ENCODE data around the gene MALRD1.

Gene MALRD1

GRCh38 chr10:19658622-19659233, 610.1 kb downstream of the MALRD1 start:
- ATAC-seq: no peak

GRCh38 chr10:19659920-19660655, 611.5 kb downstream of the MALRD1 start:
- no peak for ATAC-seq

DNA sequence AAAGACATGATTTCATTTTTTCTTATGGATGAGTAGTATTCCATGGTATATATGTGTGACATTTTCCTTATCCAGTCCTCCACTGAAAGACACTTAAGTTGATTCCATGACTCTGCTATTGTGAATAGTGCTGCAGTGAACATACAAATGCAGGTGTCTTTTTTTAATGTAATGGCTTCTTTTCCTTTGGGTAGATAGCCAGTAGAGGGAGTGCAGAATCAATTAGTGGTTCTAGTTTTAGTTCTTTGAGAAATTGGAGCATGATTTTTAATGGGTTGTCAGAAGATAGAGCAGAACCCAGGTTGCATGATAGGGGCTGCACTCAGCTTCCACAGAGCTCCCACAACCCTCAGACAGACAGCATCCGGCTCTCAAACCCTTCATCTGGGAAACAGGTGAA, 614.7 kb downstream of the MALRD1 start:
- ATAC-seq: no peak

DNA sequence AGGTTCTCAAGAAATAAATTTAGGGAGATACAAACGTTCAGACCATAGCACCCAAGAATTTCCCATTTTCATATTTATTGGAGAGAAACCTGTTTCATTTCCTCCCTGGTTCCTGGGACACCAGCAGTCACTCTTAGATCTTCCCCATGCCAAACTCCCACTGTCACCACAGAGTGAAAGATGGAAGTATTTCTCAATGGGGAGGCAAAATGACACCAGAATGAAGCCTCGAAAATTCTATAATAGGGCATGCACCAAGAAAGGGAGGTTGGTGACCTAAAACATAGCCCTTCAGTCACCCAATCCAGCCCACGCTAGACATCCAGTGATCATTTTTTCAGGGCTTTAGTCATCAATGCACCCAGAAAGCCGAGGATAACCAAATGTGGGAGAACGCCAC, 619.5 kb downstream of the MALRD1 start:
- ATAC-seq: no peak

GRCh38 chr10:19676063-19676462, 627.5 kb downstream of the MALRD1 start:
- no peak for ATAC-seq

DNA sequence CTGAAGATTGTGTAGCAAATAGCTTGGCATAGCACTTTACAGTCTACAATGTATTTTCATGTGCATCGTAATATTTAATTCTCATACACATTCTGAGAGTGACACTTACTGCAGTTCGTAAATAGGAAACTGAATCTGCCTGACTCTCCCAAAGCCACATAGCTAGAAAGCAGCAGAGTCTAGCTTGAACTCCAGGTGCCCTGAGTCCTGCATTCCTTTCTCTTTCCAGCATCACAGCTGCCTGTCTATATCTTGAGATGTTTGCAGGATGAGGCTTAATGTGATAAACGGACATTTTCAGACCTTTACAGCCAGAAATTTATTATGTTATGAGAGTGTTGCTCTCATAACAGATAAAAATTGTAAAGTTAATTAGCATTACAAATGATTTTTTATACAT, 634.8 kb downstream of the MALRD1 start:
- no peak for ATAC-seq

GRCh38 chr10:19683960-19684359, 635.4 kb downstream of the MALRD1 start:
- ATAC-seq: no peak

GRCh38 chr10:19688344-19688743, 639.7 kb downstream of the MALRD1 start:
- no peak for ATAC-seq

DNA sequence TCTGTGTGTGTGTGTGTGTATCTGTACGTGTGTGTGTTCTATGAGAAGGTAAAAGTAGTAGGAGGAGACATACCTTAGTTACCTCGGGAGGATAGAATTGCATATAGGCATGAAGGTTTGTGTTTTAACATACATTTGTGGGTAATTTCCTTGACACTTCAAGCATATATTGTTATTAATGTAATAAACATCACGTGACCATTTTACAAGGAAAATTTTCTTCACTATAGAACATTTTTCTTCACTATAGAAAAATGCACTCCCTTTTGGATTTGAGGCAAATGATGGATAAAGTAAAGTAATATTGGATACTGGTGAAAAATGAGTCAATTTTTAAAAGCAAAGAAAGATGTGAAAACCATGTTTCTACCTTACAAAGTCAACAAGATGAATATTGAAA, 640.6 kb downstream of the MALRD1 start:
- no peak for ATAC-seq

- ATAC-seq: no peak
These were observed 650.7 kb downstream of the MALRD1 start for GRCh38 chr10:19699299-19699698.

- no peak for ATAC-seq
These were observed 652.9 kb downstream of the MALRD1 start for GRCh38 chr10:19701427-19702052.

DNA sequence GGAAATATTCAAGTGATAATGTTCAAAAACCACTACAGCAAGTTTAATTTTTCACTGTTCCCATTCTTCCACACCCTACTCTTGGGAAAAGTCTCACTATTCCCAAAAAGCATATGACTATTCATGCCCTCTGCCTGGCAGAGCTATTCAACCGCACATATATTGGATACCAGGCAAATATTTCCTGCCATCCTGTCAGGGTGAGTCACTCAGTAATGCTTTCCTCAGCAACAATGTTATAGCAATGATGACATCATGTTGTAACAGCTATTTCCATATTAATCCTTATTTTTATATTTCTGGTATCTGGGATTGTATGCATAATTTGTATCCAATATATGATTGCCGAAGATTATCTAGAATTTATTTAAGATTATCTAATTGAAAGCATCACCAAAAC, 653.6 kb downstream of the MALRD1 start:
- ATAC-seq: no peak

- no peak for ATAC-seq
These were observed 655.9 kb downstream of the MALRD1 start for GRCh38 chr10:19704544-19704943.

DNA sequence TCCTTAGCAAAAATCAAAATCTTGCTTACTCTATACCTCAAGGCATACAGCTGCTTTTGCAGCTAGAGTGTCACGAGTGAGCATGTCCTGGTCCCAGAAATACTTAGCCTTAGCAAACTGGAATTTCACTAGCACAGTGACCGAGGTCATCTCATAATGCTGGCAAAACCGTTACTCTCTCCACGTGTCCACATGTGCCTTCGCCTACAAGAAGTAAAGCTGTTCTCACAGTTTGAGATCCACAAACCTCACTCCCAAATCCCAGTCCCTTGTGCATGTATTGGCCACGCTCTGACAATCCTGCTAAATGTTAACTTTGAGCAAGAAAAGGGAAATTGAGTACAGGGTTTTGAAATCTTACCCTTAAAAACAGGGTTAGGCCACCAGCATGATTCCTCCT, 656.6 kb downstream of the MALRD1 start:
- ATAC-seq: no peak

GRCh38 chr10:19706904-19707303, 658.3 kb downstream of the MALRD1 start:
- no peak for ATAC-seq

DNA sequence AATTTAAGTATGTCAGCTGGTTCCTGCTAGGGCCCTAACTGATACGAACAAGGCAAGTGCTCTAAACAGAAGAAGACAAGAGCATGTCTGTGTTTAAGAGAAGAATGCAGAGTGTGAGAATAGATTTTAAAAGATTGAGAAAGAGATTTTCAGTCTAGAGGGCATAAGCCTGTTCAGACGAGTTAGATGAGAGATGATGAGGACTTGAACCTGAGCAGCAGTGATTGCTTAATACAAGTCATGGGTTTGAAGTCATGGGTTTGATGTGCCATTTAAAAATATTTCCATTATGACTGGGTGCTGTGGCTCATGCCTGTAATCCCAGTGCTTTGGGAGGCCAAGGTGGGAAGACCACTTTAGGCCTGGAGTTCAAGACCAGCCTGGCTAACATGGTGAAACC, 658.8 kb downstream of the MALRD1 start:
- no peak for ATAC-seq

- no peak for ATAC-seq
These were observed 659.4 kb downstream of the MALRD1 start for GRCh38 chr10:19708031-19708430.

DNA sequence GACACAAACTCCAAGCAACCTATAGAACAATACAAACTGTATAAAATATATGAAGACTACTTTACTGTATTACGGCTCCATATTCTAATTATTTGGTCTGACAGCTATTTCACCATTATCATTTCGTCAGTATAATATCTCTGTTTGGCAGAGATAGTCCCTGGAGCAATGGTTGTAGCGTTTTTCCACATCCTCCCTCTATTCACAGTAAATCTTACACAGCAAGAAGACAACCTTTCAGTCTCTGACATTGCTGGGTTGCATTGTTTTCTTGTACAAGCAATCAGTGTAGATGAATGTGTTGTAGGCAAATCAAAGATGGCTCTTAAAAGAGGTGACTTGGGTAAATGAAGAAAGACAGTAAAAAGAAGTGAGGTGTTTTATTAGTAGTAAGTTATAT, 662.0 kb downstream of the MALRD1 start:
- ATAC-seq: no peak

DNA sequence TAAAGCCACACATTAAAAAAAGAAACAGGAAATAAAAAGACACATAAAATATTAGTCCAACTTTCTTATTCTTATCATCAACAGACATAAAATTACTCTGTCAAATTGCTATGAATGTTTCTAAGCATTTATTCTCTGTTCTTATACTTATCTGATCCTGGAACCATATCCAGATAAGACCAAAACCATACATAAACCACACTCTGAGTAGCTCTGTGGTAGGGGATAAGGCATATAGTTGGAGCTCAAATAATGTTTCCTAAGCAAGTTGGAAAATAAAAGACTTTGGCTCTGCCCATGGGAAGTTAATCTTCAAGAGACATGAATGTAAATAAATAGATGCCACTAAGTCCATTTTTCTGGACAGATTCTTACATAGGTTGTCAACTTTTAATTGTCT, 664.6 kb downstream of the MALRD1 start:
- no peak for ATAC-seq

DNA sequence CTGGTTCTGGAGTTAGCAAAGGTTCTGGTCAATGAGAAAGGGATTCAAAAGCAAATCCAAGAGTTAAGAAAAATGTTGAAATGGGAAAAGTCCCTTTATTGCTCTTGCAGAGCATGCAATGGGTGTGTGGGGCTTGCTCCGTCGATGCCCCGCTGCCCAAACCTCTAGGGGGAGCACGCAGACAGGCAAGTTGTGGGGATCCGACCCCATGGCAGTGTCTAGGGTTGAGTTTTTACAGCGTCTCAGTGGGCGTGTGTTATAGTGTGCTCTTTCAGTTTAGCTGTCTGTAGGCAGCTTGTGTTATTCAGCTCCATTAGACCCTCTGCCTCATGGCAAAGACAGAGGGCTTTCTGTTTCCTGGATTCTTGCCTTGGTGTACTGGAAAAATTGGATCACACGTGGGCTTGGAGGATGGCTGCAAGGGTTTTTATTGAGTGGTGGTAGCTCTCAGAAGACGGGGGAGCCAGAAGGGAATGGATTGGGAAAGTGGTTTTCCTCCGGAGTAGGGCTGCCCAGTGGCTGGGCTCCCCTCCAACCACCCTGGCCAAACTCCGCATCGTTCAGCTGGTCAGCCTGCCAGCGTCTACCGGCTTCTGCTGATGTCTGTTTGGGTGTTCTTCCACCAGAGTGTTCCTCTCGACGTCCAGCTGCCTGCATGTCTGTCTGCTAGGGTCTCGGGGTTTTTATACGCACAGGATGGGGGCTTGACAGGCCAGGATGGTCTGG, 665.4 kb downstream of the MALRD1 start:
- no peak for ATAC-seq

- ATAC-seq: no peak
These were observed 670.7 kb downstream of the MALRD1 start for GRCh38 chr10:19719284-19719683.

DNA sequence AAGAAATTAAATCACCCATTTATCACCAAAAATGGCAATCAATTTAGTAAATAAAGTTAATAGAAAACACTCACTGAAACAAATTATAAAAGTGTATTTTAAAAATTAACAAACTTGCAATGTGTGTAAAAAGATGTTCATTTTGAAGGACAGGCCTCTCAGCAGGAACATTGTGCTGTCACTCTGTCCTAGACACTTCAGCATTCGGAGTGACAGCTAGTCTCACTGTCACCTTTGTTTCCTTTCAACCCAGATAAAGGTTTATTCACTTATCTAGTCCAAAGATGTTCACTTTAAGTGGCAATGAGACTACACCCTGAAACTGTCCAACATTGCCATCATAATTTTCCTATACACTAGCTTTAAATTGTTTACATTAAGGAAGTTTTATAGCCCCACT, 675.7 kb downstream of the MALRD1 start:
- ATAC-seq: no peak

DNA sequence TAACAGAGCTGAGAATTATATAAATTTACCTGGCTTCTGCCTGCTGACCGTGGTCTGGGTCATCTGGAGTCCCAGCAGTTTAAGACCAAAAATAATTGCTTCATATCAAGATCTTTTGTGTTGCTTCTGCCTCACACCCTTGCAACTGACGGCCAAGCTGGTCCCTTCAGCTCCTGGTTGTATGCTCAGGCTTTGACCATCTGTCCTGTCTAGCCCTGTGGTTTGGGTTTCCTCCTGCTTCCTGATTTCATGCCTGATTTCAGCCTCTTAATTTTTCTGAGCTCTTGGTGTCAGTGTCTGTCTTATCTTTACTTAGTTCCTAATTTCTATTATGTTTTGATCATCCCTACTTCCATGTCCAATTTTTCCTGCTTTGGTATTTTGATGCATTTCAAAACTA, 679.8 kb downstream of the MALRD1 start:
- no peak for ATAC-seq

DNA sequence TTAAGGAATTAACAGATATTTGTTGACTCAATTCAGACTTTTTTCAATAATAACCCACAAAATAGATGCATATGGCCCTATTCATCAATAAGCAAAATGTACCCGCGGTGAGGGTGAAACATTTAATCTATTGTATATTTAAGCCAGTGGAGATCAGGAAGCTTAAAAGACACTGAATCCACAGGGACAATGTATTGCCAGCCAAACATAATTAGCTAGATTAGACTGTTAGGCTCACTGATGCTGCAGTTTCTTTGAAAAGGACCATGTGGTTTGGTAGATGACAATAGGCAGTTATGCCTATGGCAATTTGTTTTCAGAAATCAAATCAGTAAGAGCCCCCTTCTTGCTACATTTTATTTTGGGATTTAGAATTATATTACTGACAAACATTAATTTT, 680.4 kb downstream of the MALRD1 start:
- ATAC-seq: no peak

All from activated CD4-positive, CD25-positive, alpha-beta regulatory T cell treated with anti-CD3 and anti-CD28 coated beads, Interleukin-2, amount 50 U/mL, for 24 hours (primary cell).